H1 (cell line): ENCODE measurements around the gene TRIM24. TPM values are rescaled to one million over a fixed set of nuclear protein-coding genes. Genes with fewer than 3 reads are reported as not detected.

Source experiments
- GABPA ChIP-seq: IDR thresholded peaks from 2 replicates; pipeline ENCODE4 v1.6.1; 2011; ENCODE audit warnings: mild to moderate bottlenecking, low read length, moderate library complexity, borderline replicate concordance; ENCODE audit not compliant: insufficient read depth
- NANOG ChIP-seq: IDR thresholded peaks from 2 replicates; pipeline ENCODE4 v1.6.1; 2011; ENCODE audit warnings: low read length, low read depth, mild to moderate bottlenecking, inconsistent platforms; ENCODE audit not compliant: insufficient read depth, poor library complexity, severe bottlenecking
- POLR2AphosphoS5 ChIP-seq: IDR thresholded peaks from 2 replicates; pipeline ENCODE4 v1.6.1; 2011; ENCODE audit warnings: low read depth, low read length
- POU5F1 ChIP-seq: IDR thresholded peaks from 2 replicates; pipeline ENCODE4 v1.6.1; 2011; ENCODE audit warnings: low read depth, mild to moderate bottlenecking, low read length, moderate library complexity
- polyA plus RNA-seq, 7 experiments: library from polyadenylated mRNA; depleted of rRNA in 3 of 7; stranded (reverse) in 5 of 7; unstranded in 2 of 7; fragments of >200 nt in 5 of 7; fragments of 200-250 nt in 2 of 7; gene quantifications; 1 replicate in 5 of 7; 2 replicates in 1 of 7; 4 replicates in 1 of 7; pipeline versions ENCODE4 v1.2.1 to v1.2.3, GENCODE V29; 2011 to 2013; ENCODE audit warnings: missing spikeins in 2 of 7, mixed read lengths in 2 of 7
- total RNA-seq: library from RNA; stranded (reverse); fragmentation: NEBNext Ultra II Directional; extraction: Animal tissue kit (Norgen Biotek cat#: 25700); gene quantifications from 2 replicates; pipeline ENCODE4 v1.2.1, GENCODE V29; 2021
- TF ChIP-seq, protein P1 (sequence below): fragments of 300-600 bp; sonication (generic); IDR thresholded peaks from 2 replicates; pipeline ENCODE4 v1.7.1; 2012; ENCODE audit warnings: low read length, moderate library complexity, mild to moderate bottlenecking, inconsistent platforms; ENCODE audit not compliant: insufficient replicate concordance
- TF ChIP-seq, protein P2 (sequence below), 3 experiments: IDR thresholded peaks; 1 replicate in 2 of 3; 2 replicates in 1 of 3; pipeline versions ENCODE4 v1.5.1 to v1.6.1; 2011; ENCODE audit warnings: low read length in 3 of 3, mild to moderate bottlenecking in 3 of 3, inconsistent platforms in 2 of 3, low read depth in 1 of 3, moderate library complexity in 1 of 3; ENCODE audit not compliant: insufficient read depth in 1 of 3; ENCODE audit errors: control extremely low read depth in 1 of 3

Gene TRIM24
- total and polyA plus RNA-seq, 2 of the 8 experiments (the other 6 are each of a cell fraction or from before 2014, with no cell fraction given), result 67.6 to 149 TPM

DNA sequence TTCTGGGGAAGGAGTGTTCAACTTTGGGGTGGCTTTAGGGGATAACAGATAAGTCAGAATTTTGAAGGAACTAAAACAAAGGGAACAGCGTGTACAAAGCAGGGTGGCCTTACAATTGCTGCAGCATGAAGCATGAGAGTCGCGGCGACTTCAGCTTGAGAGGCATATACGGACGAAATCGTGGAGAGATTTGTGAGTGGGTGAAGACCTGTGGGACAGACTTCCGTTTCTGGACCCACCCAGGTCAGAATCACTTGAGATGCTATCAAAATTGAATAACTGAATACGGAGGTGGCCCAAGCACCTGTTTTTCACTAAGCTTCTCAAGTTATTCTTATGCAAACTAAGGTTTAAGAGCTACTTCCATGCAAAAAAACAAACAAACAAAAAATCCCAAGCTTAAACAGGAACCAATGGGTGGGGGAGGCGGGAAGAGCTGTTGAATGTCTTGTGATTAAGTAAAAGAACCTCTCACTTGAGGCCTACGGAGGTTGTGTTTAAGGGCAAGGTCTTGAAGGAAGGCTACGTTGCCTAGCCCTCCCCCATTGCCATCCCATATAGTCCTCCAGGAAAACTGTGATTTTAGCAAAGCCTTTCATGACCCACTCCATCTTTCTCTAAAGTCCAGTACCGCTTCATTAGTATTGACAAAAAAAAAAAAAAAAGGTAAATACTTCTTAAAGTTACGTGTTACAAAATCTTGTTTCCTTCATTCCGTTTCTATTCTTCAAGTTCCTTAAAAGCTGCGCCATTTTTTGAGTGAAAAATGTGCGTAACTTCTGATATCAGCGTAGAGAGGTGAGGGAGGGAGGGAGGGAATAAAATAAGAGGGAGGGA lies 1.3 kb upstream of the TRIM24 start (continued):
- TF ChIP-seq, protein P1, sequence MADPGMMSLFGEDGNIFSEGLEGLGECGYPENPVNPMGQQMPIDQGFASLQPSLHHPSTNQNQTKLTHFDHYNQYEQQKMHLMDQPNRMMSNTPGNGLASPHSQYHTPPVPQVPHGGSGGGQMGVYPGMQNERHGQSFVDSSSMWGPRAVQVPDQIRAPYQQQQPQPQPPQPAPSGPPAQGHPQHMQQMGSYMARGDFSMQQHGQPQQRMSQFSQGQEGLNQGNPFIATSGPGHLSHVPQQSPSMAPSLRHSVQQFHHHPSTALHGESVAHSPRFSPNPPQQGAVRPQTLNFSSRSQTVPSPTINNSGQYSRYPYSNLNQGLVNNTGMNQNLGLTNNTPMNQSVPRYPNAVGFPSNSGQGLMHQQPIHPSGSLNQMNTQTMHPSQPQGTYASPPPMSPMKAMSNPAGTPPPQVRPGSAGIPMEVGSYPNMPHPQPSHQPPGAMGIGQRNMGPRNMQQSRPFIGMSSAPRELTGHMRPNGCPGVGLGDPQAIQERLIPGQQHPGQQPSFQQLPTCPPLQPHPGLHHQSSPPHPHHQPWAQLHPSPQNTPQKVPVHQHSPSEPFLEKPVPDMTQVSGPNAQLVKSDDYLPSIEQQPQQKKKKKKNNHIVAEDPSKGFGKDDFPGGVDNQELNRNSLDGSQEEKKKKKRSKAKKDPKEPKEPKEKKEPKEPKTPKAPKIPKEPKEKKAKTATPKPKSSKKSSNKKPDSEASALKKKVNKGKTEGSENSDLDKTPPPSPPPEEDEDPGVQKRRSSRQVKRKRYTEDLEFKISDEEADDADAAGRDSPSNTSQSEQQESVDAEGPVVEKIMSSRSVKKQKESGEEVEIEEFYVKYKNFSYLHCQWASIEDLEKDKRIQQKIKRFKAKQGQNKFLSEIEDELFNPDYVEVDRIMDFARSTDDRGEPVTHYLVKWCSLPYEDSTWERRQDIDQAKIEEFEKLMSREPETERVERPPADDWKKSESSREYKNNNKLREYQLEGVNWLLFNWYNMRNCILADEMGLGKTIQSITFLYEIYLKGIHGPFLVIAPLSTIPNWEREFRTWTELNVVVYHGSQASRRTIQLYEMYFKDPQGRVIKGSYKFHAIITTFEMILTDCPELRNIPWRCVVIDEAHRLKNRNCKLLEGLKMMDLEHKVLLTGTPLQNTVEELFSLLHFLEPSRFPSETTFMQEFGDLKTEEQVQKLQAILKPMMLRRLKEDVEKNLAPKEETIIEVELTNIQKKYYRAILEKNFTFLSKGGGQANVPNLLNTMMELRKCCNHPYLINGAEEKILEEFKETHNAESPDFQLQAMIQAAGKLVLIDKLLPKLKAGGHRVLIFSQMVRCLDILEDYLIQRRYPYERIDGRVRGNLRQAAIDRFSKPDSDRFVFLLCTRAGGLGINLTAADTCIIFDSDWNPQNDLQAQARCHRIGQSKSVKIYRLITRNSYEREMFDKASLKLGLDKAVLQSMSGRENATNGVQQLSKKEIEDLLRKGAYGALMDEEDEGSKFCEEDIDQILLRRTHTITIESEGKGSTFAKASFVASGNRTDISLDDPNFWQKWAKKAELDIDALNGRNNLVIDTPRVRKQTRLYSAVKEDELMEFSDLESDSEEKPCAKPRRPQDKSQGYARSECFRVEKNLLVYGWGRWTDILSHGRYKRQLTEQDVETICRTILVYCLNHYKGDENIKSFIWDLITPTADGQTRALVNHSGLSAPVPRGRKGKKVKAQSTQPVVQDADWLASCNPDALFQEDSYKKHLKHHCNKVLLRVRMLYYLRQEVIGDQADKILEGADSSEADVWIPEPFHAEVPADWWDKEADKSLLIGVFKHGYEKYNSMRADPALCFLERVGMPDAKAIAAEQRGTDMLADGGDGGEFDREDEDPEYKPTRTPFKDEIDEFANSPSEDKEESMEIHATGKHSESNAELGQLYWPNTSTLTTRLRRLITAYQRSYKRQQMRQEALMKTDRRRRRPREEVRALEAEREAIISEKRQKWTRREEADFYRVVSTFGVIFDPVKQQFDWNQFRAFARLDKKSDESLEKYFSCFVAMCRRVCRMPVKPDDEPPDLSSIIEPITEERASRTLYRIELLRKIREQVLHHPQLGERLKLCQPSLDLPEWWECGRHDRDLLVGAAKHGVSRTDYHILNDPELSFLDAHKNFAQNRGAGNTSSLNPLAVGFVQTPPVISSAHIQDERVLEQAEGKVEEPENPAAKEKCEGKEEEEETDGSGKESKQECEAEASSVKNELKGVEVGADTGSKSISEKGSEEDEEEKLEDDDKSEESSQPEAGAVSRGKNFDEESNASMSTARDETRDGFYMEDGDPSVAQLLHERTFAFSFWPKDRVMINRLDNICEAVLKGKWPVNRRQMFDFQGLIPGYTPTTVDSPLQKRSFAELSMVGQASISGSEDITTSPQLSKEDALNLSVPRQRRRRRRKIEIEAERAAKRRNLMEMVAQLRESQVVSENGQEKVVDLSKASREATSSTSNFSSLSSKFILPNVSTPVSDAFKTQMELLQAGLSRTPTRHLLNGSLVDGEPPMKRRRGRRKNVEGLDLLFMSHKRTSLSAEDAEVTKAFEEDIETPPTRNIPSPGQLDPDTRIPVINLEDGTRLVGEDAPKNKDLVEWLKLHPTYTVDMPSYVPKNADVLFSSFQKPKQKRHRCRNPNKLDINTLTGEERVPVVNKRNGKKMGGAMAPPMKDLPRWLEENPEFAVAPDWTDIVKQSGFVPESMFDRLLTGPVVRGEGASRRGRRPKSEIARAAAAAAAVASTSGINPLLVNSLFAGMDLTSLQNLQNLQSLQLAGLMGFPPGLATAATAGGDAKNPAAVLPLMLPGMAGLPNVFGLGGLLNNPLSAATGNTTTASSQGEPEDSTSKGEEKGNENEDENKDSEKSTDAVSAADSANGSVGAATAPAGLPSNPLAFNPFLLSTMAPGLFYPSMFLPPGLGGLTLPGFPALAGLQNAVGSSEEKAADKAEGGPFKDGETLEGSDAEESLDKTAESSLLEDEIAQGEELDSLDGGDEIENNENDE, result no peak
- TF ChIP-seq POU5F1 (peak; percentile 69; the same call in 1 of the 2 replicates), POLR2AphosphoS5 (peak; percentile 97), GABPA (no peak), NANOG (peak; percentile 70)
- TF ChIP-seq, protein P2, sequence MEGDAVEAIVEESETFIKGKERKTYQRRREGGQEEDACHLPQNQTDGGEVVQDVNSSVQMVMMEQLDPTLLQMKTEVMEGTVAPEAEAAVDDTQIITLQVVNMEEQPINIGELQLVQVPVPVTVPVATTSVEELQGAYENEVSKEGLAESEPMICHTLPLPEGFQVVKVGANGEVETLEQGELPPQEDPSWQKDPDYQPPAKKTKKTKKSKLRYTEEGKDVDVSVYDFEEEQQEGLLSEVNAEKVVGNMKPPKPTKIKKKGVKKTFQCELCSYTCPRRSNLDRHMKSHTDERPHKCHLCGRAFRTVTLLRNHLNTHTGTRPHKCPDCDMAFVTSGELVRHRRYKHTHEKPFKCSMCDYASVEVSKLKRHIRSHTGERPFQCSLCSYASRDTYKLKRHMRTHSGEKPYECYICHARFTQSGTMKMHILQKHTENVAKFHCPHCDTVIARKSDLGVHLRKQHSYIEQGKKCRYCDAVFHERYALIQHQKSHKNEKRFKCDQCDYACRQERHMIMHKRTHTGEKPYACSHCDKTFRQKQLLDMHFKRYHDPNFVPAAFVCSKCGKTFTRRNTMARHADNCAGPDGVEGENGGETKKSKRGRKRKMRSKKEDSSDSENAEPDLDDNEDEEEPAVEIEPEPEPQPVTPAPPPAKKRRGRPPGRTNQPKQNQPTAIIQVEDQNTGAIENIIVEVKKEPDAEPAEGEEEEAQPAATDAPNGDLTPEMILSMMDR (IDR thresholded peaks at IDR 0.05; ENCODE audit: control extremely low read depth in 1 of 3, insufficient read depth in 1 of 3, low read depth in 1 of 3, low read length in 3 of 3), result no peak
